GM12864 (cell line): Measurements from ENCODE around the gene VAMP1.
"Not testable (repeated sequence)": the region's sequence is repeated elsewhere in the genome, so short reads cannot be mapped to it uniquely, and the experiment has no call there.

Source experiments
- DNase-seq: peaks from one replicate; pipeline ENCODE4 v3.0.0-alpha.2; 2011; ENCODE audit warnings: low read depth
- H3K4me3 ChIP-seq: 2 replicates; pipeline ENCODE4 v1.5.1; 2011; ENCODE audit warnings: mild to moderate bottlenecking, low read depth, low read length, control low read depth
- CTCF ChIP-seq: IDR thresholded peaks from 2 replicates; pipeline ENCODE4 v1.5.1; 2011; ENCODE audit warnings: low read depth, mild to moderate bottlenecking, moderate library complexity, low read length, control low read depth, inconsistent platforms; ENCODE audit errors: missing control alignments

Gene VAMP1

DNA sequence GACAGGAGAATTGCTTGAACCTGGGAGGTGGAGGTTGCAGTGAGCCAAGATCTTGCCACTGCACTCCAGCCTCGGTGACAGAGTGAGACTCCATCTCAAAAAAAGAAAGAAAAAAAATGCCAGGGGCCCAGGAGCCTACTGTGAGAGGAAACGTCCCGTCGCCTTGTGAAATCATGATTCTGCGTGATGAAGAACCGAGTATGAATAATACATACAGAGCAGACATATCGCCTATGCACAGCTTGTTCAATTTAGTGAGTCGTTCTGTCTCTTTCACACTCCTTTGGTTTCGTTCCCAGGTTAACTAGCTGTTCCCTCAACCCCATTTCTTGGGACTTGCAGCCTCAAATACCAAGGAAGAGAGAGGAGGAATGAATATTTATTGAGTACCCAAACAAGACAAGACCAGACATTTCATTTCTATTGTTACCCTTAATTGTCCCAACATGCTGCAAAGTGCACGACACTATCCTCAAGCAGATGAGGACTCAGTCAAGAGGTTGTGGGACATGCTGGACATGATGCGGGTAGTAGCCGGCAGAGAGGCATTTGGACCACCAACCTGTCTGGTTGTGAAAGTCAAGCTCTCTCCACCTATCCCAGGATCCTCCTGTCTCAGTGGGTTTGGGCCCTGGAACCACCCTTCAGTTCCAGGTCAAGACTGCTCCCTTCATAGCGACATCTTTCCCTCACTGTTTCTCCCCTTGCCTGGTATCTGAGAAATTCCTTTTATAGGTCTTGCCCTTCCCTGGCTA lies 34.3 kb downstream of the VAMP1 start:
- DNase-seq: no peak
- TF ChIP-seq CTCF: no peak
- H3K4me3 ChIP-seq: no peak overlapping the region

- no peak for DNase-seq
- no peak for TF ChIP-seq CTCF
- no peak overlapping the region for H3K4me3 ChIP-seq
Measured at GRCh38 chr12:6434205-6435140, 36.0 kb downstream of the VAMP1 start.

DNA sequence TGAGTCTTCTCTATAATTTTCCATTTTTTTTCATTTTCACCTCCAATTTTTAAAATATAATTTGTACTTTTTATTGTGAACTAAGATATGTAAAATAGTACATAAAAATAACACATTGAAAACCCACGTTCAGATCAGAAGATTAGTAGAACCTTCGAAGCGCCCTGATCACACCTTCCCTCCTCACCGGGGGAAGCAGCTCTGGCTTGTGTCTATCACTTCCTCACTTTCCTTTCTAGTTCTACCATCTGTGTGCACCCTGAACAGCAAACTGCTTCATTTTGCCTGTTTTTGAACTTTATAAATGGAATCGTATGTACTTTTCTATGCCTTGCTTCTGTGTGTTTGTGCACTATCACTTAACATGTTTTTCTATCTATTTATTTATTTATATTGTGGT lies 37.5 kb downstream of the VAMP1 start:
- no peak overlapping the region; the same call in 1 of the 2 replicates for H3K4me3 ChIP-seq
- TF ChIP-seq CTCF: no peak

DNA sequence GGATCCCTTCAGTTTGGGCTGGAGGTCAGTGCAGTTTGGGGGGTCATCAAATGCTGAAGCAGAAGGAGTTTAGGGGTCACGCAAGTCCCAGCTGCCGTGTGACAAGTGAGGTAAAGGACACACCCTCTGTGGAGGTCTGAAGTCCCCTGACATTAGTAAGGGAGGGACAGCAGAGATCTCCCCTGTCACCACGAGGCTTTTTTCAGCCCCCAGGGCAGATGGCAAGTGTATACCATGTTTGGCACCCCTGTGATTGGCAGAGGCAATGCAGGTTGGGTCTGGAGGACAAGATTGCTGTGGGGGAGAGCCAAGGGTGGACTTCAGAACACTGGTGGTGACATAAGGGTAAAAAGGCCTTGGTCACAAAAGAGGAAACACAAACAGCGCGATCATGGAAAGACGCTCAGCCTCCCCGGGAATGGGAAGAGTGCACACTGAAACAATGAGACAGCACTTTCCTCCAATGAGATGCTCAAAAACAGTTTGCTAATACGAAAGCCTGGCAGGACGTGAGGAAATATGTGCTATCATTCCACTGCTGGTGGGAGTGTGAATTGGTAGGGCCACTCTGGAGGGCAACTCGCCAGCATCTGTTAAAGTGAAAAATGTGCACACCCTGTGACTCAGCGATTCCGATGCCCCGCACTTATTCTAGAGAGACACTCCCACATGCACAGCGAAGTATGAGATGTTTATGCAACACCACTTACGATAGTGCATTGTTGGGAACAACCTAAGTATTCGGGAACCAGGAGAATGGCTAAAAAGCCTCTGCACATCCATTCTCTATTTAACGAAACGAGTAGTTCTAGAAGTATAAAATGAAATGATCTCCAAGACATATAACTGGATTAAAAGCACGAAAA lies 40.1 kb downstream of the VAMP1 start:
- no peak for TF ChIP-seq CTCF
- DNase-seq: no peak
- H3K4me3 ChIP-seq: no peak overlapping the region

More for the DNA sequence above, 37.5 kb downstream of the VAMP1 start:
- DNase-seq: no peak

- H3K4me3 ChIP-seq: no peak overlapping the region; the same call in 1 of the 2 replicates
Measured at GRCh38 chr12:6428326-6428725, 42.2 kb downstream of the VAMP1 start.

DNA sequence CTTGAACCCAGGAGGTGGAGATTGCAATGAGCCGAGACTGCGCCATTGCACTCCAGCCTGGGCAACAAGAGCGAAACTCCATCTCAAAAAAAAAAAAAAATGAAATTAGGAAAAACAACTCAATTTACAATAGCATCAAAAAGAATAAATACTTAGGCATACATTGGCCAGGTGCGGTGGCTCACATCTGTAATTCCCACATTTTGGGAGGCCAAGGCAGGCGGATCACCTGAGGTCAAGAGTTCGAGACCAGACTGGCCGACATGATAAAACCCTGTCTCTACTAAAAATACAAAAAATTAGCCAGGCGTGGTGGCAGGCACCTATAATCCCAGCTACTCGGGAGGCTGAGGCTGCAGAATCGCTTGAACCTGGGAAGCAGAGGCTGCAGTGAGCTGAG lies 42.7 kb downstream of the VAMP1 start:
- not testable (repeated sequence) for DNase-seq
- H3K4me3 ChIP-seq: peak overlapping the region; percentile 14; the same call in 1 of the 2 replicates

More at GRCh38 chr12:6428326-6428725, 42.2 kb downstream of the VAMP1 start:
- TF ChIP-seq CTCF: no peak
- no peak for DNase-seq
